GM21737 (cell line): ENCODE results near the gene RRP1B.
A peak's percentile ranks its signal among the peaks of the same experiment; 100 is the strongest.
"Not testable (repeated sequence)": the region's sequence is repeated elsewhere in the genome, so short reads cannot be mapped to it uniquely, and the experiment has no call there.

ENCODE experiments used
- ATAC-seq: cut with Tn5 transposase; IDR thresholded peaks from one replicate; pipeline ENCODE4 v1.9.1; 2021; ENCODE audit warnings: mild to moderate bottlenecking, moderate library complexity; ENCODE audit not compliant: unreplicated experiment

The RRP1B gene, protein sequence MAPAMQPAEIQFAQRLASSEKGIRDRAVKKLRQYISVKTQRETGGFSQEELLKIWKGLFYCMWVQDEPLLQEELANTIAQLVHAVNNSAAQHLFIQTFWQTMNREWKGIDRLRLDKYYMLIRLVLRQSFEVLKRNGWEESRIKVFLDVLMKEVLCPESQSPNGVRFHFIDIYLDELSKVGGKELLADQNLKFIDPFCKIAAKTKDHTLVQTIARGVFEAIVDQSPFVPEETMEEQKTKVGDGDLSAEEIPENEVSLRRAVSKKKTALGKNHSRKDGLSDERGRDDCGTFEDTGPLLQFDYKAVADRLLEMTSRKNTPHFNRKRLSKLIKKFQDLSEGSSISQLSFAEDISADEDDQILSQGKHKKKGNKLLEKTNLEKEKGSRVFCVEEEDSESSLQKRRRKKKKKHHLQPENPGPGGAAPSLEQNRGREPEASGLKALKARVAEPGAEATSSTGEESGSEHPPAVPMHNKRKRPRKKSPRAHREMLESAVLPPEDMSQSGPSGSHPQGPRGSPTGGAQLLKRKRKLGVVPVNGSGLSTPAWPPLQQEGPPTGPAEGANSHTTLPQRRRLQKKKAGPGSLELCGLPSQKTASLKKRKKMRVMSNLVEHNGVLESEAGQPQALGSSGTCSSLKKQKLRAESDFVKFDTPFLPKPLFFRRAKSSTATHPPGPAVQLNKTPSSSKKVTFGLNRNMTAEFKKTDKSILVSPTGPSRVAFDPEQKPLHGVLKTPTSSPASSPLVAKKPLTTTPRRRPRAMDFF

DNA sequence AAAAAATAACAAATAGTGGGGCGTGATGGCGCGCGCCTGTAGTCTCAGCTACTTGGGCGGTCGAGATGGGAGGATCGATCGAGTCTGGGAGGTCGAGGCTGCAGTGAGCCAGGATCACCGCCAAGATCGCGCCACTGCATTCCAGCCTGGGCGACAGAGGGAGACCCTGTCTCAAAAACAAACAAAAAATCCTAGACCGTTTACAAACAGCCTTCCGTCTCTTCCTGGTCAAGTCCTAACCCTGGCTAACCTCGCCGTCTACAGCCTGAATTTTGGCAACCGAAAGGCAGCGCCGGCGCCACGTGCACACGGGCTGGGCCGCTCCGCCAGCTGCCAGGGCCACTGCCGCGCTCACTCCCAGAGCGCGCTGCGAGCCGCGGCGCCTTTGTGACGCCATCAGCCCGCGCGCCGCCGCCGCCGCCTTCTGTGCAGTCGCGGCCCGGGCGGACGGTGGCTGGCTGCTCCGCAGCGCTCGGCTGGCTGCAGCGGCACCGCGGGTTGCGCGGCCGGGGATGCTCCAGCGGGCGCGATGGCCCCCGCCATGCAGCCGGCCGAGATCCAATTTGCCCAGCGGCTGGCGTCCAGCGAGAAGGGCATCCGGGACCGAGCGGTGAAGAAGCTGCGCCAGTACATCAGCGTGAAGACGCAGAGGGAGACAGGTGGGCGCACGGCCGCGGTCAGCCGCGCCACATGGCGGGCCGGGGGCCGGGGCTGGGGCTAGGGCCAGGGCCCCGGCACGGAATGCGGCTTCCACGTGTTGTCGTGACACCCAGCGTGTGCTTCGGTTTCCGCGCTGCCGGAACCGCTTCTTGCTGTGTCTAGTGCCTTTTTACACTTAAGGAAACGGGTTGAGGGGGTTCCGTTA, at the start of gene RRP1B, which contains the start of gene HSF2BP:
TSS of gene RRP1B (plus strand) at position 425 of the 865 bp plus-strand sequence. CDS start at position 530, 105 bp downstream.
TSS of gene HSF2BP (minus strand) at position 353 of the 865 bp plus-strand sequence. CDS start 1,392 bp downstream, outside the sequence.
- ATAC-seq, result peak; percentile 80

DNA sequence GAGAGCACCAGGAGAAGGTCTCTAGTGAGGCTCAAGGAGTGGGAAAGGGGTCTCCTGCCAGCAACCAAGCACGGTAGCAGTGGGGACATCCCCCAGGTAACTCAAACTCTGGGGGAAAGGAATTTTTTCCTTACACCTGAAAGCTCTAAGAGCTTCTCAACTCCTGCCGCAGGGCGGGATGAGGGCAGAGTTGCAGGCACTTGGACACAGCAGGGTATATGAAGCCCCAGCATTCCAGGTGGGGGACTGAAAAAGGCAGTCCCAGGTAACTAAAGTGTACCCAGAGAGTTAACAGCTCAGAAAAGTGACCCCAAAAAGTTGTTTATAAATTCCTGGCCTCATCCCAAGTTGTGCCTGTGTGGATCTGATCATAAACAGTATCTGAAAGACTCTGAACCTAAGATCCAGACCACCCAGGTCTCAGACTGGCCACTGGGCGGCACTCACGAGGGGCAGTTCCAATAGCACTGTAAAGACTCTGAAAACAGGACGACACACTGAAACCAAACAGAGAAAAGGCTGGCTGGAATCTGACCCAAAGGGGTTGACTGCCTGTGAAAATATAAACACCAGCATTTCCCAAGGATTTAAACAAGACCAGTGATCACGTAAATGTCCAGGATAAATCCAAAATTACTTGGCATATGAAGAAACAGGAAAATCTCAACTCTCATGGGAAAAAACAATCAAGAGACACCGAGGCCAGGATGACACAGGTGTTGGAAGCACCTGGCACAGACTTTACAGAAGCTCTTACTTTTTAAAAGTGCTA, 47.6 kb upstream of the RRP1B start:
- no peak for ATAC-seq

DNA sequence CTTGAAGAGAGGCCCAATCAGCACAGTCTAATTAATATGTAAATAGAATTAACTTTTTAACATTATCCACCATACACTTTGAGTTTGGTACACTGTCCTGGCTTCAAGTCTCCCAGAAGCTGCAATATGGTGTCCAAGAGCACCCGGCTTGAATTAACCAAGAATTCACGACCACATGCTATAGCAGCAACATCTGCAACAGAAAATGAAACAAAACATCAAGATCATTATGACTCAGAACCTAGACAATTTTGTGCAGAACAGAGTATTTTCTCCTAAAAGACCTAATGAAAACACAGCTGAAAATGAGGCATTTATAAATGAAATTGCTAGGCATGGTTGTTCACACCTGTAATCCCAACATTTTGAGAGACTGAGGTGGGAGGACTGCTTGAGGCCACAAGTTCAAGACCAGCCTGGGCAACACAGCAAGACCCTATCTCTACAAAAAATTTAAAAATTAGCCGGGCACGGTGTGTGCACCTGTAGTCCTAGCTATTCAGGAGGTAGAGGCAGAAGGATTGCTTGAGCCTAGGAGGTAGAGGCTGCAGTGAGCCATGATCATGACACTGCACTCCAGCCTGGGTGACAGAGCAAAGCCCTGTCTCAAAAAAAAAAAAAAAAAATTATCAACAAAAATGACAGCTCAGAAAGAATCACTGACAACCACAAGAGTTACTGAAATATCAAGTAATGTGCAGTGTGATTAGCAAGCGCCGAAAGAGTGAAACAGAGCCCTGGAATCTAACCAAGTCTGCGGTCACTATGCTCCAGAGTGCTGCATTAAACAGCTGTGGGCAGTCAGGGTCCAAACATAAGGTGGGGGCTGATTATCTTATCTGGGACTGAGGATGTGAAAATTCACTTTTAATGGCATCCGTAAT, 45.4 kb upstream of the RRP1B start:
- ATAC-seq, result no peak

DNA sequence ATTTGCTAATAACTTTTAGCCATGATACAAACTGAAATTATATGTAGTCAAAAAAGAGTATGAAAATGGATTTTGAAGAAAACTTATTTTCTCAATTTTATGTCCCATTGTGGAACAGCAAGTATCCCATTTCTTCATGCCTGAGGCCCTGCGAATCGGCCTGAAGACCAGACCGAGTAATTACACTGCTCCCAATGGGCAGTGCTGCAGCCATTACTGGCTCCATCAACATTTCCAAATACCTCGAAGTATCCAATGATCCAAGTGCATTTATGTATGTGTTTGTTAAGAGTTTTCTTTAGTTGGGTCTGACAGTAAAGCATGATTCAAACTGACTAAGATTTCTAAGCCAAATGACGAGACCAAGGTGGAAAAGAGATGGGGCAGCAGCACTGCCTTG, 44.5 kb upstream of the RRP1B start:
- ATAC-seq, result no peak

DNA sequence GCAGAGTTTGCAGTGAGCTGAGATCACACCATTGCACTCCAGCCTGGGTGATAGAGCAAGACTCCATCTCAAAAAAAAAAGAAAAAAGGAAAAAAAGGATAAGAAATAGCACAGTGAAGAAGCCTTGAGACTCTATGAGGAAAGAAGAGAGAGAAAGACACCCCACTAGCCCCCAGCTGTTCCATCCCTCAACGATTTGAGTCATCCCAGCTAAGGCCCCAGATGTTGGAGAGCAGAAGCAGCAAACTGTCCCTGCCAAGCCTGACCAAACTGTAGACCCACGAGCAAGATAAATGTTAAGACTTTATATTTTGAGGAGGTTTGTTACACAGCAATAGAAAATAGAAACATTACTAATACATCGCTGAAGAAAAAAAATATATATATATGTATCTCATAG, 42.5 kb upstream of the RRP1B start:
- not testable (repeated sequence) for ATAC-seq

DNA sequence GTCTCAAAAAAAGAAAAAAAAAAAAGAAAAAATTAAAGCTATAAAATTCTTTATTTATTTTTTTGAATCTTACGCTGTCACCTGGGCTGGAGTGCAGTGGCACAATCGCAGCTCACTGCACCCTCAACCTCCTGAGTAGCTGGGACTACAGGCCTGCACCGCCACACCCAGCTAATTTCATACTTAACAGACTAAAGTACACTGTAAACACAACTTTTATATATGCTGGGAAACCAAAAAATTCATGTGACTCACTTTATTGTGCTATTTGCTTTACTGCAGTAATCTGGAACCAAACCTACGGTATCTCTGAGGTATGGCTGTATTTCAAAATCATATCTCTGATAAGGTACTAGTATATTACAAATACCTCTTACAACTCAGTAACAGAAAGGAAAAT, 40.4 kb upstream of the RRP1B start:
- ATAC-seq, result no peak

DNA sequence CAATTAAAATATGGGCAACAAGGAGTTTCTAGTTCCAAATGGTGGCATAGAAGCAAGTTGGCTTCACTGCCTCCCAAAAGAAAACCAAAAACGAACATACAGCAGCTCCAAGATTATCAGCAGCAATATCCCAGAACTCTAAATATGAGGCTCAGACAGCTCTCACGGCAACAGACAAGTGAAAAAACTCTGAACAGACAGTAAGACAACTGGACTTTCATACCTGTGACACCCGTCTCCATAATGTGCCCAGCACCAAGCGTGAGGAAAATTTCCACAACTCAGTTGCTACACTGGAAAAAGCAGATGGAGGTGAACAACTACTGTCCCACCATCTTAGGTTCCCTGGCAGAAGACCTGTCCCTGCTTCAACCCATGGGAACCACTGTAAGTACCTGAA, 40.0 kb upstream of the RRP1B start:
- no peak for ATAC-seq

DNA sequence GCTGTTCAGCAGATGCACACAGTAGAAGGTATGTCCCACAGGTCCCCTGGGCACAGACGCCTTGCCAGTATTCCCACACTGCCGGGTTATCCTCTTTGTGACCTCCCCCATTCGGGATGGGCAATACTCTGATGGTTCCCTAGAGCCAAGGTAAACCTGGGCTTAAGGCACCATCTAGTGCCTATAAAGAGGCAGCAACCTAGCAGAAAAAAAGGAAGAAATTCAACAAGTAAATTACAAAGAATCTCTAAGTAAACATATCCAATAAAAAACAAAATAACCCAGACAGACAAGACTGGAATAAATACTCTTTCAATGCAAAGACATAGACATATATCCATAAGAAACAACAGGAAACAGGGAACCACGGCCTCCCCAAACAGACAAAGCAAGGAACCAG, 39.5 kb upstream of the RRP1B start:
- ATAC-seq, result no peak

DNA sequence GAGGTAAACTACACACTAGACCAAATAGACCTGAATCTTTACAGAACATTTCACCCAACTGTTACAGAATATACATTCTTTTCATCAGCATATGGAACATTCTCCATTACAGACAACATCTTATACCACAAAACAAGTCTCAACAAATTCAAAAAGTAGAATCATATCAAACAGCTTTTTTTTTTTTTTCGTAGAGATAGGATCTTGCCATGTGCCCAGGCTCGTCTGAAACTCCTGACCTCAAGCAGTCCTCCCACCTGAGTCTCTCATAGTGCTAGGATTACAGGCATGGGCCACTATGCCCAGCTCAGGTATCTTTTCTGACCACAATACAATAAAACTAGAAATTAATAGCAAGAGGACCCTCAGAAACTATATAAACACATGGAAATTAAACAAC, 36.6 kb upstream of the RRP1B start:
- no peak for ATAC-seq

DNA sequence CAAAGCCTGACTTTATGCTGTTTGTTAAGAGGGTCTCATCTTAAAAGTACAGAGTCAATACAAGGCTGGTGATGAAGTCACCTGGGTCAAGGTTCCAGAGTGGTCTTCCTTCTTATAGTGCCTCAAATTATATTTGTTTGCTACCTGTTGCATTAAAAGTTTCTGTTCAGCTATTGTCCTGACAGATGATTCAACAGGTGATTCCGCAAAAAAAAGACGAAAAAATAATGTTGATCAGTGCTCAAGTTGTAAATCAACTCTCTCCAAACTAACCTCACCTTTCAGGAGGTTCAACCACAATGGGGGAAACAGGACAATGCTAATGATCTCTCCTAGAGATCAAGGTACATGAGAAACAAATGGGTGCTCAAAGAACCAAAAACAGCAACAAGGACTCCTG, 35.8 kb upstream of the RRP1B start:
- no peak for ATAC-seq

DNA sequence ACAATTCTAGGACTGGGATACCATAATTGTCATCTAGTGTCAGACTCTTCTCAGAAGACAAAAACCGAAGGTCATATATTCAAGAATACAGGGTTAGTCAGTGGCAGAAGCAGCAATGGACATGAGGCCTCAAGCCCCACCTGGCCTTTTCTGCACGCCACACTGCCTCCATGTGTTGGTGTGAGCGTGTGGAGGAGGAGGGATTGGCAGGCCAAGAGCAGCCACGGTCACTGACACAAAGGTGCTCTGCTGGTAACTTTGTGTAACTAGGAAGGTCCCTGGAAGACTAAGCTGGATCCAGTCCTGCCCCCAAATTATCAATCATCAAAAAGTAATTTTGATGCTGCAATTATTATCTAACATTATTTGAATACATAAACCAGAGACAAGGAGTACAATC, 35.0 kb upstream of the RRP1B start:
- ATAC-seq, result no peak

DNA sequence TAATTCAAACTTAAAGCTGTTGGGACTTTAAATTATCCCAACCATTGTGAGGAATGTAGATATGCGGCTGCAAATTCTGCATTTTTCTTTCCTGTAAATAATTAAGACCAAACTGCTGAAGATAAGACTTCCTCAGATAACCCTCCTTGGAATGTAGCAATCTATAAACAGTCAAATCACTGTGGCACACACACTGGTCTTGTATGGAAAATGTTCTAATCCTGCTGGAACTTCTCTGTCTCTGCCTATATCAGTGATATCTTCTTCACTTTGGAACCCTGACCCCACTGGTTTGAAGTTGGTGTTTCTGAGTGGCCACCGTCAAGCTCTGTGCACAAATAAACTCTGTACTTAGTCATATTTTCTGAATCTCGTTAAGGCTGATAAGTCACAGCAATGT, 33.0 kb upstream of the RRP1B start:
- no peak for ATAC-seq

DNA sequence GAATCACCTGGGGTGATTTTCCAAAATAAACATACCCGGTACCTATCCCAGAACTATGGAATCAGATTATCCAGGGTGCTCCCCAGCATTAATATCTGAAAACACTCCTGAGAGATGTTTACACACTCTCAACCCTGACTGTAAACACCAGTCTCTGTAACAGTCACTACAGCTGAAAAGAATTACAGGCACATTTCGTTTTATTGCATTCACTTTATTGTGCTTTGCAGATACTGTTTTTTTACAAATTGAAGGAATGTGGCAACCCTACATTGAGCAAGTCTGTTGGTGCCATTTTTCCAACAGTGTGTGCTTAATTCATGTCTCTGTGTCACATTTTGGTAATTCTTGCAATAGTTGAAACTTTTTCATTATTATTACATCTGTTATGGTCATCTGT, 31.8 kb upstream of the RRP1B start:
- no peak for ATAC-seq

DNA sequence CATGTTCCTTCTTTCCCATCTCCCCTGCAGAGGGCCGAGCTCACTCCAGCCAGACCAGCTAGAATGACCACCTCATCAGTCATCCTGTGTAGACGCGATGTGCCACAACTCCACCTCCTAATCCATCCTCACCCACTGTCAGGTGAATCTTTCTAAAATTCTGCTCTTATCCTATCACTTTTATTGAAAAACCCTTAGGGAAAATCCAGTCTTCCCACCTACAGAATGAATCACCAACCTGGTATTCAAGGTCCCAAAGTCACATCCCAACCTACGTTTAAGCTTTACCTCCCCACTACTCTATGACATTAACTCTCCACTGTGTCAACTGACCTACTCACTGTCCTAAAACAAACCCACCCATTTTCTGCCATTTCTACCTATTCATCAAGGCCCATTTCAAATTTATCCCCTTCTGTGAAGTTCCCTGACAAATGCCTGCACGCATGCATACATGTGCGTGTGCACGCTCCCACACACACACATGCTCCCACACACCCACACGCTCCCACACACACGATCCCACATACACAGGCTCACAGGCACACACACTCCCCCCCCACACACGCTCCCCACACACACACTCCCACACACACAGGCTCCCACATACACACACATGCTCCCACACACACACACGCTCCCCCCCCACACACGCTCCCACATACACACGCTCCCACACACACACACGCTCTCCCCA, 27.8 kb upstream of the RRP1B start:
- no peak for ATAC-seq

DNA sequence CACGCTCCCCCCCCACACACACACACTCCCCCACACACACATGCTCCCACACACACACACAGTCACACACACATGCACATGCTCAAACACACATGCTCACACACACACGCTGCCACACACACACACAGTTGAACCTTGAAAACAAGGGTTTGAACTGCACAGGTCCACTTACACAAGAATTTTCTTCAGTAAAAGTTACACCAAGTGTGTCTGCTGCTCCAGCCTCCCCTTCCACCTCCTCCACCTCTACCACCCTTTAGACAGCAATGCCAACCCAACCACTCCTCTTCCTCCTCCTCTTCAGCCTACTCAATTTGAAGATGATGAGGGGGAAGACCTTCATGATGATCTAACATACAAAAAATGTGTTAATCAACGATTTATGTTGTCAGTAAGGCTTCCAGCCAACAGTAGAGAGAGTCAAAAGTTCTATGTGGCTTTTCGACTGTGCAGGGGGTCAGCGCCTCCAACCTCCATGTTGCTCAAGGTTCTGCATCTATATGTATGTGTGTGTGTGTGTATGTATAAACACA, 26.9 kb upstream of the RRP1B start:
- ATAC-seq, result no peak

DNA sequence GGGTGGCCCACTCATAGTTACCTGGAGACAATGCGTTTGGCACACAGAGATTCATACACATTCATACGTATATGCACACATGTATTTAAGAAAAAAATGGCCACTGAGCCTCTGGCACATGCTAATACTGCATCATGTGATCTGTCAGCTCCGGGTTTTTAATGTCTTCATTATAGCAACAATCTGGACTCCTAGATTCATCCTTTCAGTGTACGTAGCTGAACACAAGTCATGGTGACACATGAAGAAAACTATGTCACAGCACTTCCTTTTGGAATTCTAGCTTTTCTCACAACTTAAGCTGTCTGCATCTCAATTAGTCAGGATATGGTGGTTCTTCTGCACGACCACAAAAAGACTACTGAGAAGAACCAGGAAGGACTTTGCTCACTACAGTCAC, 24.7 kb upstream of the RRP1B start:
- ATAC-seq, result no peak

DNA sequence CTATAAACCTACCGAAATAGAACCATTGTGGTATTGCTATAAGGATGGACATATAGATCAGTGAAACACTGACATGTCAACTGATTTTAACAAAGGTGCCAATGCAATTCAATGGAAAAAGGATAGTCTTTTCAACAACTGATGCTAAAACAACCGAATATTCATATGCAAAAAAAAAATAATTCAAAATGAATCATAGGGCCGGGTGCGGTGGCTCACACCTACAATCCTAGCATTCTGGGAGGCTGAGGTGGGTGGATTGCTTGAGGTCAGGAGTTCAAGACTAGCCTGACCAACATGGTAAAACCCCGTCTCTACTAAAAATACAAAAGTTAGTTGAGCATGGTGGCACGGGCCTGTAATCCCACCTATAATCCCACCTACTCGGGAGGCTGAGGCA, 23.9 kb upstream of the RRP1B start:
- no peak for ATAC-seq

DNA sequence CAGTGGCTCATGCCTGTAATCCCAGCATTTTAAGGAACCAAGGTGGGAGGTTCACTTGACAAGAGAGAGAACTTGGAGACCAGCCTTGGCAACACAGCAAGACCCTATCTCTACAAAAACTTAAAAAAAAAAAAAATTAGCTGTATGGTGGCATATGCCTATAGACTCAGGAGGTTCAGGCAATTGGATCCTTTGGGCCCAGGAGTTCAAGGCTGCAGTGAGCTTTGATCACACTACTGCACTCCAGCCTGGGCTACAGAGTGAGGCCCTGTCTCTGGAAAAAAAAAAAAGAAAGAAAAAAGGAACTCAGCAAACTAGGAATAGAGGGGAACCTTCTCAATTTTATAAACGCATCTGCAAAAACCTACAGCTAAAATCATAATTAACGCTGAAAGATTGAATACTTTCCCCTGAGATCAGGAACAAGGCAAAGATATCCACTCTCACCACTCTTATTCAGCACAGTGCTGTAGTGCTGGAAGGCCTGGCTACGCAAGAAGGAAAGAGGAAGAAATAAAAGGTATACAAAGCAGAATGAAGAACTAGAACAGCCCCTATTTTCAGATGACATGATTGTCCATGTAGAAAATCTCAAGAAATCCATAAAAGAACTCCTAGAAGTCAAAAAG, 21.7 kb upstream of the RRP1B start:
- no peak for ATAC-seq
